Thymus (tissue), 11 donors: ENCODE results near the gene UBL4A. TPM values are rescaled to one million over a fixed set of nuclear protein-coding genes. Genes with fewer than 3 reads are reported as not detected.
A peak's percentile ranks its signal among the peaks of the same experiment; 100 is the strongest.

Source experiments
- DNase-seq, 9 donors: peaks; one replicate each; pipeline ENCODE4 v3.0.0-alpha.2; 2013; ENCODE audit warnings: low spot score in 9 of 9, low read depth in 6 of 9, missing footprints in 1 of 9
- H3K27ac ChIP-seq, 2 donors: one replicate each; pipeline ENCODE4 v1.5.1; 2013; ENCODE audit warnings: control low read depth in 1 of 2, low read depth in 1 of 2, low read length in 1 of 2, mild to moderate bottlenecking in 1 of 2, moderate library complexity in 1 of 2
- H3K27me3 ChIP-seq, 2 donors: one replicate each; pipeline ENCODE4 v1.5.1; 2013; ENCODE audit warnings: low read length in 1 of 2; ENCODE audit not compliant: control insufficient read depth in 2 of 2, insufficient read depth in 1 of 2
- H3K36me3 ChIP-seq, 2 donors: one replicate each; pipeline ENCODE4 v1.5.1; 2013; ENCODE audit warnings: low read length in 1 of 2, mild to moderate bottlenecking in 1 of 2, moderate library complexity in 1 of 2; ENCODE audit not compliant: control insufficient read depth in 2 of 2, insufficient read depth in 2 of 2
- H3K4me1 ChIP-seq, 2 donors: one replicate each; pipeline ENCODE4 v1.5.1; 2013; ENCODE audit warnings: low read length in 2 of 2; ENCODE audit not compliant: control insufficient read depth in 2 of 2, insufficient read depth in 2 of 2
- H3K4me3 ChIP-seq, 2 donors: one replicate each; pipeline ENCODE4 v1.5.1; 2013; ENCODE audit warnings: low read length in 2 of 2, control low read depth in 1 of 2, mild to moderate bottlenecking in 1 of 2
- H3K9me3 ChIP-seq, 2 donors: one replicate each; pipeline ENCODE4 v1.5.1; 2013; ENCODE audit warnings: low read length in 1 of 2, mild to moderate bottlenecking in 1 of 2; ENCODE audit not compliant: control insufficient read depth in 2 of 2, insufficient read depth in 1 of 2
- WGBS: extraction: QIAGEN DNeasy Blood & Tissue Kit; methylation state at CpG from one replicate; pipeline ENCODE4 v1.1.7; 2013; 5-methylcytosine and 5-hydroxymethylcytosine counted together
- polyA plus RNA-seq: library from polyadenylated mRNA; stranded (reverse); fragments of 200-250 nt; gene quantifications from one replicate; pipeline ENCODE4 v1.2.3, GENCODE V29; 2013
- total RNA-seq: library from RNA; stranded (reverse); fragments of 120-200 nt; gene quantifications from one replicate; pipeline ENCODE4 v1.2.4, GENCODE V29; 2013
- donor health status: healthy.

Gene UBL4A
- total and polyA plus RNA-seq, 2 donors: 20.7 to 29.9 TPM

GRCh38 chrX:154441984-154442707 lies 44.3 kb downstream of the UBL4A start:
- peaks cover 0 to 6% of the 10 kb centered on the region in 2 donors for H3K9me3 ChIP-seq
- 95% methylated on average over 21 of the region's 21 CpGs for WGBS
- H3K4me1 ChIP-seq: peaks cover 6 to 19% of the 10 kb centered on the region in 2 donors
- peaks cover 23 to 41% of the 10 kb centered on the region in 2 donors for H3K36me3 ChIP-seq
- no peak overlapping the region for H3K27ac ChIP-seq
- no peak for DNase-seq
- H3K27me3 ChIP-seq: no peaks in the 10 kb centered on the region
- no peak overlapping the region for H3K4me3 ChIP-seq

- Histone ChIP-seq H3K4me1 (peaks cover 6 to 19% of the 10 kb centered on the region in 2 donors), H3K36me3 (peaks cover 23 to 41% of the 10 kb centered on the region in 2 donors), H3K4me3 (no peak overlapping the region), H3K27ac (no peak overlapping the region), H3K9me3 (peaks cover 0 to 6% of the 10 kb centered on the region in 2 donors), H3K27me3 (no peaks in the 10 kb centered on the region)
- DNase-seq: no peak
- WGBS: 95% methylated on average over 11 of the region's 11 CpGs
Observed at GRCh38 chrX:154441564-154441963, 44.9 kb downstream of the UBL4A start.

DNA sequence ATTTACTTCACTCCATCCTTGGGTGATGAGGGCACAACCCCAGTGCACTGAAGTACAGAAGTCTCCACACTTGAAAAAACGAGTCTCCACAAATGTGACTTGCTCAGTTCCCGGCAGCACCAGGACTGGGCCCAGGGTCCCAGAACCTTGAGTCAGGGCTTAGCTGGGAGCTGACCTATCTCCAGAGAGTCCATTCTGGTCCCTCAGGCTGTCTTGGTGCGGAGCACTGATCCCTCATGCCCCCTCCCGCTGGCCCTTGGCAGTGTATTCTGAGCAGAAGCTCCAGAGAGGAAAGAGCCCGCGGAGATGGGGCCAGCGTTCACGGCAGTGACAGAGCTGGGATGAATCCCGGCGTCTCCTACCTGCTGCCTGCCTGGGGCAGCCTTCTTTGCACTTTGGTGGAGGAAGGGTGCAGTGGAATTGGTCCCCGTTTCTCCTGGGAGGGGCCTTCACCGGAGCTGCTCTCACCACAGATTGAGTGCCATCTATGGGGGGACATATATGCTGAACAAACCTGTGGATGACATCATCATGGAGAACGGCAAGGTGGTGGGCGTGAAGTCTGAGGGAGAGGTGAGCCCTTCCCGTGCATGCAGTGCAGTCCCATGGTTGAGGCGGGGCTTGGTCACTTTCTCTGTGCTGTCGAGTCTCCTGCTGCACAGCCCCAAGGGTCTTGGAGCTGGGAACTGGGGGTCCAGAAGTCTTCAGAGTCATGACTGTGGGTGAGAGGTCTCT lies 45.6 kb downstream of the UBL4A start:
- DNase-seq: no peak
- Histone ChIP-seq H3K27me3 (no peaks in the 10 kb centered on the region), H3K27ac (no peak overlapping the region), H3K9me3 (peaks cover 0 to 6% of the 10 kb centered on the region in 2 donors), H3K4me3 (no peak overlapping the region), H3K36me3 (peaks cover 26 to 41% of the 10 kb centered on the region in 2 donors), H3K4me1 (peaks cover 6 to 22% of the 10 kb centered on the region in 2 donors)
- WGBS: 98% methylated on average over 17 of the region's 17 CpGs

DNA sequence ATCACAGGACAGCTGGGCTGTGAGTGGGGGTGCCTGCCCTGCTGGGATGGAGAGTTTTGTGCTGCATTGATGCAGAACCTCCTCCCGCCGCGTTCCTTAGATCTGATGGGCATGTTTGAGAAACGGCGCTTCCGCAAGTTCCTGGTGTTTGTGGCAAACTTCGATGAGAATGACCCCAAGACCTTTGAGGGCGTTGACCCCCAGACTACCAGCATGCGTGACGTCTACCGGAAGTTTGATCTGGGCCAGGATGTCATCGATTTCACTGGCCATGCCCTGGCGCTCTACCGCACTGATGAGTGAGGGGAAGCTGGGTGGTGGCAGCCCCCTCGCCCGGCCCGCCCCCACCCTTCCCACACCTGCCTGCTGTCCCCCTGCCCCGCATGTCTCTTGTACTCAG lies 46.6 kb downstream of the UBL4A start:
- WGBS: 96% methylated on average over 18 of the region's 18 CpGs
- Histone ChIP-seq H3K27me3 (no peaks in the 10 kb centered on the region), H3K9me3 (peaks cover 0 to 6% of the 10 kb centered on the region in 2 donors), H3K36me3 (peaks cover 35 to 45% of the 10 kb centered on the region in 2 donors), H3K4me3 (no peak overlapping the region), H3K4me1 (peaks cover 6 to 22% of the 10 kb centered on the region in 2 donors), H3K27ac (no peak overlapping the region)
- DNase-seq: no peak

GRCh38 chrX:154437971-154438893 lies 48.2 kb downstream of the UBL4A start:
- H3K36me3 ChIP-seq: peaks cover 47 to 52% of the 10 kb centered on the region in 2 donors
- no peaks in the 10 kb centered on the region for H3K27me3 ChIP-seq
- peaks cover 0 to 6% of the 10 kb centered on the region in 2 donors for H3K9me3 ChIP-seq
- WGBS: 82% methylated on average over 28 of the region's 28 CpGs
- peak overlapping the region; percentile 65 to 73 for H3K4me3 ChIP-seq
- H3K4me1 ChIP-seq: peaks cover 2 to 12% of the 10 kb centered on the region in 2 donors
- no peak for DNase-seq
- H3K27ac ChIP-seq: peak overlapping the region in 1 of 2 donors; percentile 5

DNA sequence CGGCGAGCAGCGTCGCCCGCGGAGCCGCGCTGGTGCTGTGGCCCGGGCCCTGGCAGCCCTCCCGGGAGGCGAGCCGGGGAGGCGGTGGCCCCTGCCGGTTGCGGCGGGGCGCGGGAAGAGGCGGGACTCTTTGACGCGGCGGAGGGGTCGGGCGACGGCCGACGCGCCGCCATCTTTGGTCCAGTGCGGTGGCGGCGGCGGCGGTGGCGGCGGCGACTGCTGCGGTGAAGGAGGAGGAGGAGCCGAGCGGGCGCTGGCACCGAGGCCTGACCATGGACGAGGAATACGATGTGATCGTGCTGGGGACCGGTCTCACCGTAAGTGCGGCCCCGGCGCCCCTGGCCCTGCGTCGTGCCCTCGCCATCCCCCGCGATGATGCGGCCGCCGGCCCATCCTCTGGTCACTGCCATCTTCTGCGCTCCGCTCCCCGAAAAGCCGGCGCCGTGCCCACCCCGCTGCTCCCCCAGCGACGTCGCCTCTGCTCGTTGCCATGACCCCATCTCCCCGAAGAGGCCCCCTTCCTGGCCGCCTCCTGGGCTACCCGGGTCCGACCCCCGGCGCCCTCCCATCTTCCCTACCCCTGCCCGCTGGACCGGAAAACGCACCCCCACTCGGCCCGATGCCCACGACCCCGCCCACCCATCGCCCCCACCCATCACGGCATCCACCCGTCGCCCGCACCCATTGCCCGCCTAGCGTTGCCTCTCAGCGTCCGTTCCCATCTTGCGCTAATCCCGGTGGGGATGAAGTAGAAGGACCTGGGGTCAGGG lies 49.2 kb downstream of the UBL4A start, which contains the start of gene GDI1:
Gene GDI1, plus strand, starts transcription at position 172 of the 770 bp plus-strand sequence. Its CDS starts 101 bp downstream, at position 273.
- WGBS: 1% methylated on average over 93 of the region's 93 CpGs
- peaks cover 0 to 6% of the 10 kb centered on the region in 2 donors for H3K9me3 ChIP-seq
- peak in 3 of 9 donors; percentile 29 to 69 (median 44) for DNase-seq
- peak within 1 kb of the TSS; percentile 65 to 73 for H3K4me3 ChIP-seq
- H3K36me3 ChIP-seq: peaks cover 50 to 53% of the 10 kb centered on the region in 2 donors
- H3K4me1 ChIP-seq: peaks cover 2 to 12% of the 10 kb centered on the region in 2 donors
- no peaks in the 10 kb centered on the region for H3K27me3 ChIP-seq
- H3K27ac ChIP-seq: peak within 1 kb of the TSS in 1 of 2 donors; percentile 79

- H3K4me1 ChIP-seq: peaks cover 2 to 12% of the 10 kb centered on the region in 2 donors
- H3K27me3 ChIP-seq: no peaks in the 10 kb centered on the region
- peaks cover 50 to 51% of the 10 kb centered on the region in 2 donors for H3K36me3 ChIP-seq
- H3K4me3 ChIP-seq: peak overlapping the region; percentile 28 to 73
- WGBS: 12% methylated on average over 57 of the region's 78 CpGs
- peak overlapping the region in 1 of 2 donors; percentile 79 for H3K27ac ChIP-seq
- DNase-seq: peak in 3 of 9 donors; percentile 45 to 59 (median 48)
- H3K9me3 ChIP-seq: peaks cover 0 to 6% of the 10 kb centered on the region in 2 donors
Observed at GRCh38 chrX:154436374-154436982, 49.9 kb downstream of the UBL4A start.
